ENCODE results near the gene DNAI7. TPM values are rescaled to one million over a fixed set of nuclear protein-coding genes. Genes with fewer than 3 reads are reported as not detected.

The DNAI7 gene
- total and polyA plus RNA-seq, 8 donors, result 0.63 to 2.0 (median 0.91) TPM

GRCh38 chr12:25207411-25207810, 12.5 kb upstream of the DNAI7 start:
- H3K36me3 ChIP-seq, result peaks cover 0 to 4% (median 0%) of the 10 kb centered on the region in 3 donors
- WGBS, 2 donors, result 97 to 99% methylated on average over 6 of the region's 6 CpGs
- H3K27me3 ChIP-seq, result no peaks in the 10 kb centered on the region
- FAIRE-seq (no peak), ATAC-seq (no peak), DNase-seq (no peak)
- intact Hi-C loops (cut with DNase I), result no loop called here
- H3K4me1 ChIP-seq, result no peaks in the 10 kb centered on the region
- H3K9me3 ChIP-seq, result no peaks in the 10 kb centered on the region
- no peak overlapping the region for H3K4me3 ChIP-seq
- TF ChIP-seq CTCF (IDR thresholded peaks at IDR 0.05), result no peak
- H3K27ac ChIP-seq, result no peak overlapping the region

DNA sequence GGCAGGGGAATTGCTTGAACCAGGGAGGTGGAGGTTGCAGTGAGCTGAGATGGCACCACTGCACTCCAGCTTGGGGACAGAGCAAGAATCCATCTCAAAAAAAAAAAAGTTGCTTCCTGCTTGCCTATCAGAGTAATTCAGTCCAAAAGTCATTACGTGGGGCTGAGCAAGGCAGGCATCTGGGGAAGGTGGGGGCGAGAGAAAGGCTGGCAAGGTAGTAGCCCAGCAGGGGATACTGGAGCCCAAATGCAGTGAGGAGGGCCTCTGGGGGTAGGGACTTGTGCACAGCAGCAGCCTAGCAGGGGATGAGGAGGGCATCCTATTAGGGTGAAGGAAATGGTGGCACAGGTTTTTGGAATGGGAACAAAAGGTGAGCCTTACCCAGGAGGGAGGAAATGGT, 7.2 kb upstream of the DNAI7 start:
- 88 to 90% methylated on average over 2 of the region's 2 CpGs for WGBS, 2 donors
- intact Hi-C loops (cut with DNase I), result no loop called here

GRCh38 chr12:25200703-25201102, 5.7 kb upstream of the DNAI7 start:
- intact Hi-C loops (cut with DNase I), result no loop called here
- no peak for ATAC-seq

More for the DNA sequence above, 7.2 kb upstream of the DNAI7 start:
- ATAC-seq (no peak), DNase-seq (no peak), FAIRE-seq (no peak)
- Histone ChIP-seq H3K36me3 (peaks cover 0 to 4% (median 0%) of the 10 kb centered on the region in 3 donors), H3K4me3 (no peak overlapping the region), H3K27me3 (no peaks in the 10 kb centered on the region), H3K9me3 (no peaks in the 10 kb centered on the region), H3K27ac (no peak overlapping the region), H3K4me1 (no peaks in the 10 kb centered on the region)
- TF ChIP-seq CTCF (IDR thresholded peaks at IDR 0.05), result no peak

DNA sequence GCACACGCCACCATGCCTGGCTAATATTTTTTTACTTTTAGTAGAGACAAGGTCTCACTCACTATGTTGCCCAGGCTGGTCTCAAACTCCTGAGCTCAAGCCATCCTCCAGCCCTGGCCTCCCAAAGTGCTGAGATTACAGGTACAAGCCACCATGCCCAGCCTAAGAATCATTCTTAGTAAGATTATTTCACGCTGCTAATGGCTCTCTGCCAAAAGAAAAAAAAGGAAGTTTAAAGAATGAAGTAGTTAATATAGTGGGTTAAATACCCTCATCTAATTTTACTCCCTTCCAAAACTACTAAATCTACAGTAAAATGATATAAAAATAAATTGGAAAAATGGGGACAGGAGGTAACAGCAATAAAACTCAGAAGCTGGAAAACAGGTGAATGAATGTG, 2.6 kb upstream of the DNAI7 start:
- no peak for FAIRE-seq
- 62 to 65% methylated on average over 2 of the region's 2 CpGs for WGBS, 2 donors
- H3K27ac ChIP-seq, result no peak overlapping the region

More at GRCh38 chr12:25200703-25201102, 5.7 kb upstream of the DNAI7 start:
- H3K4me3 ChIP-seq, result no peak overlapping the region
- H3K9me3 ChIP-seq, result no peaks in the 10 kb centered on the region
- TF ChIP-seq CTCF (IDR thresholded peaks at IDR 0.05), result no peak
- WGBS, 2 donors, result 90 to 100% methylated on average over 1 of the region's 1 CpG
- DNase-seq (no peak), FAIRE-seq (no peak)
- no peak overlapping the region for H3K27ac ChIP-seq
- peaks cover 0 to 4% (median 0%) of the 10 kb centered on the region in 3 donors for H3K36me3 ChIP-seq
- no peaks in the 10 kb centered on the region for H3K27me3 ChIP-seq
- H3K4me1 ChIP-seq, result no peaks in the 10 kb centered on the region

More for the DNA sequence above, 2.6 kb upstream of the DNAI7 start:
- no peak for DNase-seq
- Histone ChIP-seq H3K4me1 (no peaks in the 10 kb centered on the region), H3K36me3 (no peaks in the 10 kb centered on the region), H3K27me3 (no peaks in the 10 kb centered on the region), H3K9me3 (no peaks in the 10 kb centered on the region), H3K4me3 (no peak overlapping the region)
- TF ChIP-seq CTCF (IDR thresholded peaks at IDR 0.05), result no peak
- ATAC-seq, result no peak
- intact Hi-C loops (cut with DNase I), result no loop called here
